HL-60/S4 treated with phorbol 12-myristate 13-acetate at 8.2 ng/mL for 4 days and 3 days (cell line): ENCODE data around the gene STK32C.

ENCODE experiments used
- in situ Hi-C: fragments of 300-500 bp; cut with MboI; formaldehyde crosslinking; loops from 2 replicates; pipeline ENCODE4 v1.15.0; 2022; ENCODE audit warnings: low sequenced_read_pairs

The STK32C gene

GRCh38 chr10:132222726-132223125, 85.0 kb downstream of the STK32C start:
- in situ Hi-C loops, result loop anchor here (10.0 to 25.0 kb wide), 2 partner anchors 232 to 415 kb away; no protein-coding TSS in a partner anchor

GRCh38 chr10:132220996-132221395, 86.8 kb downstream of the STK32C start:
- in situ Hi-C loops, result loop anchor here (10.0 to 25.0 kb wide), 2 partner anchors 234 to 416 kb away; no protein-coding TSS in a partner anchor

DNA sequence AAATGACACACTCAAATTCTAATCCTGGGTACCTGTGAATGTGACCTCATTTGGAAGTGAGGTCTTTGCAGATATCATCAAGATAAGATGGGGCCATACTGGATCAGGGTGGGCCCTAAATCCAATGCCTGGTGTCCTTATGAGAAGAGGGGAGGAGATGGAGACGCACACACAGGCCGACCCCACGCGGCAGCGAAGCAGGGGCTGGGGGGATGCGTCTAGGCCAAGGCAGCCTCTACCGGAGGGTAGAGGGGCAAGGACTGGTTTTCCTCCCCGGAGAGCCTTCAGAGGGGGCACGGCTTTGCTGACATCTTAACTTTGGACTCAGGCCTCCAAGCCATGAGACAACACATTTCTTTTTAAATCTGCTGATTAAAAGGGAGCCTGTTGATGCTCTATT, 87.7 kb downstream of the STK32C start:
- in situ Hi-C loops, result loop anchor here (10.0 to 25.0 kb wide), 2 partner anchors 235 to 417 kb away; no protein-coding TSS in a partner anchor

- in situ Hi-C loops, result loop anchor here (25.0 kb wide), 1 partner anchor 418 kb away; no protein-coding TSS in a partner anchor
These were observed 88.3 kb downstream of the STK32C start for GRCh38 chr10:132219486-132219885.

- in situ Hi-C loops, result loop anchor here (25.0 kb wide), 1 partner anchor 421 kb away; no protein-coding TSS in a partner anchor
These were observed 91.3 kb downstream of the STK32C start for GRCh38 chr10:132216441-132216840.

DNA sequence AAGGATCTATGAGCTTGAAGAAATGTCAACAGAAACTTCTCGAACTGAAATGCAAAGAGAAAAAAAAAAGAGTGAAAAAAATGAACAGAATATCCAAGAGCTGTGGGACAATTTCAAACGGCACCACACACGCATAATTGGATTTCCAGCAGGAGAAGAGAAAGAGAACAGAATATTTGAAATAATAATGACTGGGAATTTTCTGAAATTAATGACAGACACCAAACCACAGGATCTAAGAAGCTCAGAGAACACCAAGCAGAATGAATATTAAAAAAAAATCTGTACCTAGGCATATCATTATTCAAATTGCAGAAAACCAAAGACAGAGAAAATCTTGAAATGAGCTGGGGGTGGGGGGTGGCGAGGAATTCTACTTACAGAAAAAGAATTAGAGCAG, 93.8 kb downstream of the STK32C start:
- in situ Hi-C loops, result loop anchor here (25.0 kb wide), 1 partner anchor 423 kb away; no protein-coding TSS in a partner anchor

DNA sequence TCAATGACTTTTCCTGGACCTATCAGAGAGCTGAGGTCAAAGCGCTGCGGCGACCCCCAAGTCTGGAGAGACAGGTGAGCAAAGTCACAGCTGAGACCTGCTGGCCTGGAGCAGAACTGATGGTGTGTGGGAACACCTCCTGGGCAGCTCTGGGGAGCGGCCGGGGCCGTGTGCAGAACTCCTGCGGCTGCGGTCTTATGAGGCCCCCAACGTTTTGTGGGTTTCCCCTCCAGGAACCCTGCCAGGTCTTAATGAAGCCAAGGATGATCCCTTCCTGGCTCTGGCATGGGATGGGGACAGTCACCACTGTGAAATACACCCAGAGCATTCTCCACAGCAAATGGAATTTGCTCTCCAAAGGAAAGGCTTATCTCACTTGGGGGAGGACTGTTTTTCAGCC, 94.9 kb downstream of the STK32C start:
- in situ Hi-C loops, result loop anchor here (25.0 kb wide), 1 partner anchor 424 kb away; no protein-coding TSS in a partner anchor

DNA sequence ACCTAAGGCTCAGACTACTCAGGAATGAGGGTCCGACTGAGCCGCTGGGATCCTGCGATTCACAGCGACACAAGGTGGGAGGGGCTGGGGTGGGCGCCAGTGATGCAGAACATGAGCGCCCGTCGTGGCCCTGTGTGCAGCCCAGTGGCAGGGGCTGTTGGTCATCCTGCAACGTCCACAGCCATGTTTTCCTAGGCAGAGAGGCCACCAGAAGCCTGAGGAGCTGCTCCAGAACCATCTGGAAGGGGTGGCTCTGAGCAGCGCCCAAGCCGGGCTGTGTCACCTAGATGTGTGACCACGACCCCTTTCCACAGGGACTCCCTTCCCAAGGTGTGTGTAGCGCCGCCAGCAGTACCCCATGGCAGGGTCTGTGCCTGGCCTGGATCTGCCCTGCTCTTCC, 96.5 kb downstream of the STK32C start:
- in situ Hi-C loops, result loop anchor here (25.0 kb wide), 1 partner anchor 426 kb away; no protein-coding TSS in a partner anchor

DNA sequence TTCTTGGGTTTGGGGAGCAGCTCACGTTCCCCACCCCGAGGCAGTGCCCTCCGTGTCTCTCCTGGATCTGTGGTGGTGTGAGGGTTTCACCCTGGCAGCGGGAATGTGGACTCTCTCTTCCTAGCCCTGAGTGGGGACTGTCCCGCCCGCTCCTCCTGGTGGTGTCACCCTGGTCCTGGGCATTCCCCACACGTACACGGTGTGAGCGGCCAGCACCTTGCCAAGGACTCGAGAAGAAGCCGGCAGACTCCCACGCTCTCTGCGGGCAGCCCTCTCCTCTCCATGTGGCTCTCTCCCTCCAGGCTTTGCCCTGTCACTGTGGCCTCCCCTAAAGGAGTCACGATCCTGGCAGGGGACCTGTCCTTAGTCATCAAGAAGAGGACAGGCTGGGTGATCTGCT, 97.0 kb downstream of the STK32C start:
- in situ Hi-C loops, result loop anchor here (25.0 kb wide), 1 partner anchor 427 kb away; no protein-coding TSS in a partner anchor

- in situ Hi-C loops, result loop anchor here (25.0 kb wide), 1 partner anchor 427 kb away; no protein-coding TSS in a partner anchor
These were observed 97.7 kb downstream of the STK32C start for GRCh38 chr10:132209978-132210530.

DNA sequence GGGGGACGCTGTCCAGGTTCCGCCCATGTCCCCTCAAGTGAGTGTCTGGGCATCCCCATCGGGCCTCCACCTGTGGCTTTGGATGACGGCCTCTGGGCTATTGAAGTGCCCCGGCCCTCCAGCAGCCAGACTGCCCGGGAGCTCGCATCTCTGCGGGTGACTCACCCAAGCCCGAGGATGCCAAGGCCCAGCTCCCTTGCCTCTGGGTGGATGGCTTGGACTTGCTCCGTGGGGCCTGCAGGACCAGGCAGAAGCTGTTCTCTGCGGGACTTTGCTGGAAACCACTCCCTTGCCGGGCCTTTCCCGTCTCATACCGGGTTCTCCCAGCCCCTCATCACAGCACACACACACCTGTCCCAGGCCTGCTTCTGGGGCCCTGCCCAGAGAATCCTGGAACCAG, 98.6 kb downstream of the STK32C start:
- in situ Hi-C loops, result loop anchor here (25.0 kb wide), 1 partner anchor 428 kb away; no protein-coding TSS in a partner anchor

- in situ Hi-C loops, result loop anchor here (25.0 kb wide), 1 partner anchor 429 kb away; no protein-coding TSS in a partner anchor
These were observed 99.2 kb downstream of the STK32C start for GRCh38 chr10:132208462-132209050.

DNA sequence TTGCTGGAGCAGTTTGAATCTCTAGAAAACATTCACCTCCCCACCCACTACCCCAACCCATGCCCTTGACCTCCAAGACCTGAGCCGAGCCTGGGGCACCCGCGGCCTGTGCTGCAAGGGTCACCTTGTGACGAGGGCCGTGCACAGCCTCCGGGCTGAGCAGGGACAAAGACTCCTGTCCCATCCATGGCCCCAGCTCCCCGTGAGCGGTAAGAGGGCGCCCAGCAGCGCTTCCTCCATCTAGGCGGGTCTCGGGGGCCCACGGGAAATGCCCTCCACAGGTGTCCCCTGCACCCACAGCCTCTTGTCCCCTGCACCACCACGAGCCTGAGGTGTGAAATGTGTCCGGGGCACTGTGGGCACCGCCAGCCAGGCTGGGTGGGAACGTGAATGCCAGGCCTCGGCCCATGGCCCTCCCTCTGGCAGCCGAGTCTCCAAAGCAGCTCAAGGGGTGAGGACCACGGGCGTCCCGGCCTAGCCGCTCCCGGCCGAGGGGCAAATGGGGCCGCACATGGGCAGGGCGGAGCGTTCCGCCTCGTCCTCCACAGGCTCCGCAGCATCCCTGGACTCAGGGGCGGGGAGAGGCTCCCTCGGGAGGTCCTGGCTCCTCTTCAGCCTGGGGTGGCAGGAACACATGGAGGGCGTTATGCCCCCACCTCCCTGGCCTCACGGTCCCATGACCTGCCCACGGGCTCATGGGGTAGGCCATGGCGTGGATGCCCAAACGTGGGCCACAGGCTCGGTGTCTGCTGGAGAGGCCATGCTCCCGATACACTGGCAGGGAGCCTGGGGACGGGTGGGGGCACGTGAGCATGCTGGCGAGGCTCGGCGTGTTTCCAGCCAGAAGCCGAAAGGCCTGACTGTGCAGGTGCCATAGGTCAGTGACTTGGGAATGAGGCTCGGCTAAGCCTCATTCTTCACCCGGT, 100.0 kb downstream of the STK32C start:
- in situ Hi-C loops, result loop anchor here (25.0 kb wide), 1 partner anchor 430 kb away; no protein-coding TSS in a partner anchor

DNA sequence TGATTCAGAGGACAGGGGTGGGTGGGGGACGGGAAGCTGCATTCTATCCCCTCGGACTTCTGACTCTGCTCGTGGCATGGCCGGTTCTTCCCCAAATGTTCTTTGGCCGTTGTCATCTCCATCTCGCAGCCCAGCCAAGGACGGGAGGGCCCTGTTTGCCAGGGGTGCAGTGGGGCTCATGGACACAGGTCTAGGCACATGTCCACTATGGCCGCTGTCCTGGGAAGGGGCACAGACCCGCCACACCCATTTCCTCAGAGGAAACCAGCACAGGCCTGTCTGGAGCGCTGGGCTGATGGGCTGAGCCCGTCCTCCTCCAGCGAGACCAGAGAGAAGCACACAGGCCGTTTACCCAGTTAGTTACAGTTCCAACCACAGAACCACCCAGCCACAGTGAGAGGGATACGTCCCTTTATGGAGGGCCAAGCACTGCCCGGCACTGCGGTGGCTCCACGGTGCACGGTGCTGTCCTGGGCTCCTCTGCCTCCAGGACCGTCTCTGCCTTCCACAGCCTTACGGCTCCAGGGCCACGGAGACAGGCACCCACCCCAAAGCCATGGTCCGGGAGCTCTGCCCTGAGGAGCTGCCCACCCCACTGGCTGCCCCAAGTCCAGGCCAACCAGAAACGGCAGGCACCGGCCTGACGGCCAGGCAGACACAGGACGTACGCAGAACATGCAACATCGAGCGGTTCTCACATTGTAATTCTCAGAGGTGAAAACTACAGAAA, 100.8 kb downstream of the STK32C start:
- in situ Hi-C loops, result loop anchor here (25.0 kb wide), 1 partner anchor 430 kb away; no protein-coding TSS in a partner anchor

DNA sequence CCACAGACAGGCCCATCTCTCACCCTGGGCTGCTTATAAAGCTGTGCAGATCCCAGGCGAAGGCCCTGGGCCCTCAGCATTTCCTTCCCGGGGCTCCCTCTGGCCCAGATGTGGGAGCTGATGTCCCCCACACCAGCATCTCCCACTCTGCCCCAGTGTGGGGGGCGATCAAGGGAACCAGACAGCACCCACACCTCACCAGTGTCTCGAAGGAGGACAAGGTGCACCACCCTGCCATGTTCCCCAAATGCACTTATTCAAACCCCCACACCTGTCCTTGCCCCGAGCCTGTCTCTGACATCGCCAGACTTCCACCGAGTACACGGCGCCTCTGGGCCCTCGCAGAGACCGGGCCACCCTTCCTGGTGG, 101.4 kb downstream of the STK32C start:
- in situ Hi-C loops, result loop anchor here (25.0 kb wide), 1 partner anchor 431 kb away; no protein-coding TSS in a partner anchor

DNA sequence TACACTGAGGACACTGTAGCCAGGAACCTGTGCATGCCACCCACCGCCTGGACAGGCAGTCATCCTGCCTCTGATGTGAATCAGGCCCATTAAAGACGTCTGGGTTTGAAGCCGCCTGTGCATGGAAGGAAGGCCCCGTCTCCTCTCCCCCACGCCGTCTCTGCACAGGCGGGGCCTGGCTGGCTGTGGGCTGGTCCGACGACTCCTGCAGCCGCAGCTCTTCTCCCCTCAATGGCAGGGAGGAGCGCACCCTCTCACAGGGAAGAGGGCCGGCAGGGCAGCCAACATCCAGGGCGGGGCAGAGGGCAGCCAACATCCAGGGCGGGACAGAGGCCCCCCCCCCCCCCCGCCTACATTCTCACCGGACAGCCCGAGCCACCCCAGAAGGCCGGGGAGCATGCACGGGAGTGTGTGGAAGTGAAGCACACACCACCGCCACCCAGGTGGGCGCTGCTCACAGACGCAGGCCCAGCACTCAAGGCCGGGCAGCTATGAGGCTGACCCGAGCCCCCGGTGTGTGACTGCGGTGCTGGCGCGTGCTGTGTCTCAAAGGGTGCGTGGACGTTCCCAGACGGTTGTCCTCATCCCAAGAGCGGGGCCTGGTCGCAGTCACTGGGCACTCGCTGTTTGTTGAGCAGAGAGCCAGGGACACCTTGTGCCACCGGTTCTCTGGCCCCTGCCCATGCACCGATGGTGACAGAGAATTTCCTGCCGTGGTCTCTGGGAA, 101.9 kb downstream of the STK32C start:
- in situ Hi-C loops, result loop anchor here (25.0 kb wide), 1 partner anchor 431 kb away; no protein-coding TSS in a partner anchor

- in situ Hi-C loops, result loop anchor here (25.0 kb wide), 1 partner anchor 432 kb away; no protein-coding TSS in a partner anchor
These were observed 102.8 kb downstream of the STK32C start for GRCh38 chr10:132204781-132205473.

DNA sequence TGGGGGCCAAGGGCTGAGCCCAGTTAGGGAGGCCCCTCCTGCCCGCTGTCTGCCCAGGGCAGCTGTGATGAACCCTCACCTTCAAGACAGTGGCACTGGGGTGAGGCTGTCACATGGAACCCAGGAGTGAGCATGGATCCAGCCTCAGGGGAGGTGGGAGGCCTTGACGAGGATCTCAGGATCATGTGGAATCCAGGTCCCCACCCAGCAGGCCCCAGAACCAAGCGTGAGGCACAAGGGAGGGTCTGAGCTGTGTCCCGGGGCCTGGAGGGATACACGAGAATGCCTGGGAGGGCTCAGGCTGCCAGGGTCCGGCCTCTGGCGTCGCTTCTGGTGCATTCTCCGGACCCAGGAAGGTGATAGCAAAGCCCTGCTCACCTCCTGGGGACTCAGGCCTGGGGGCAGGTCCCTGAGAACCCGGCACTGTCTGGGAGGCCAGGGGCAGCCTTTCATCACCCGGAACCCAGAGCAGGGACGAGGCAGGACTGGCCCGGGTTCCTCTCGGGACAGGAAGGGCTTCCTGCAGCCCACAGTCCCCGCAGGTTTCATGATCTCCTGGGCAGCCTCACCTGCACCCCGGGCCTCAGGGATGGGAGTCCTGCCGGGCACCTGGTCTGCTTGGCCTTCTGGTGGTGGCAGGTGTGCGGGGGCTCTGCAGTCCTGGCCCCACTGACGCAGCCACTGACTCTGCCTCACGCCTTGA, 103.5 kb downstream of the STK32C start:
- in situ Hi-C loops, result loop anchor here (25.0 kb wide), 1 partner anchor 433 kb away; no protein-coding TSS in a partner anchor
